Ishikawa (cell line): ENCODE data around the gene ARL14EP.

Experiments
- CEBPB ChIP-seq: IDR thresholded peaks from 2 replicates; pipeline ENCODE4 v1.6.1; 2012
- CREB1 ChIP-seq: IDR thresholded peaks from 2 replicates; pipeline ENCODE4 v1.6.1; 2012; ENCODE audit warnings: low read depth
- EGR1 ChIP-seq: IDR thresholded peaks from 2 replicates; pipeline ENCODE4 v1.6.1; 2012
- EP300 ChIP-seq: IDR thresholded peaks from 2 replicates; pipeline ENCODE4 v1.6.1; 2012; ENCODE audit warnings: borderline replicate concordance
- FOXM1 ChIP-seq: IDR thresholded peaks from 2 replicates; pipeline ENCODE4 v1.6.1; 2012; ENCODE audit warnings: low read depth, borderline replicate concordance
- MAX ChIP-seq: IDR thresholded peaks from 2 replicates; pipeline ENCODE4 v1.6.1; 2012
- NFIC ChIP-seq: IDR thresholded peaks from 2 replicates; pipeline ENCODE4 v1.6.1; 2012
- RAD21 ChIP-seq: IDR thresholded peaks from 2 replicates; pipeline ENCODE4 v1.6.1; 2012; ENCODE audit warnings: low read depth
- REST ChIP-seq: IDR thresholded peaks from 2 replicates; pipeline ENCODE4 v1.6.1; 2012; ENCODE audit warnings: low read depth, mild to moderate bottlenecking
- TAF1 ChIP-seq: IDR thresholded peaks from 2 replicates; pipeline ENCODE4 v1.6.1; 2012; ENCODE audit warnings: low read depth, mild to moderate bottlenecking
- TCF12 ChIP-seq: IDR thresholded peaks from 2 replicates; pipeline ENCODE4 v1.6.1; 2012; ENCODE audit warnings: low read depth
- TEAD4 ChIP-seq: IDR thresholded peaks from 2 replicates; pipeline ENCODE4 v1.6.1; 2012
- USF1 ChIP-seq: IDR thresholded peaks from 2 replicates; pipeline ENCODE4 v1.6.1; 2012
- YY1 ChIP-seq: IDR thresholded peaks from 2 replicates; pipeline ENCODE4 v1.6.1; 2012; ENCODE audit warnings: low read depth
- ZBTB7A ChIP-seq: IDR thresholded peaks from 2 replicates; pipeline ENCODE4 v1.6.1; 2012; ENCODE audit warnings: low read depth

ARL14EP gene

GRCh38 chr11:30322826-30323710, at the start of gene ARL14EP:
ARL14EP (plus strand) TSS chr11:30323104; CDS start chr11:30330949, 7,845 bp downstream.
- TF ChIP-seq MAX: peak; percentile 90
- no peak; the same call in 1 of the 2 replicates for TF ChIP-seq FOXM1
- TF ChIP-seq TAF1: peak; percentile 97
- TF ChIP-seq CEBPB: no peak
- TF ChIP-seq NFIC: peak; percentile 31; the same call in 1 of the 2 replicates
- no peak; the same call in none of the 2 replicates for TF ChIP-seq USF1
- TF ChIP-seq ZBTB7A: no peak; the same call in 1 of the 2 replicates
- peak; percentile 44; the same call in 1 of the 2 replicates for TF ChIP-seq EP300
- no peak for TF ChIP-seq YY1
- 0 out of 2 replicates have a peak, but pooled peaks have one; percentile 29 for TF ChIP-seq EGR1
- peak; percentile 84 for TF ChIP-seq TCF12
- peak; percentile 40; the same call in 1 of the 2 replicates for TF ChIP-seq TEAD4
- TF ChIP-seq RAD21: no peak
- TF ChIP-seq CREB1: no peak
- TF ChIP-seq REST: no peak

GRCh38 chr11:30277176-30277575, 45.7 kb upstream of the ARL14EP start:
- TF ChIP-seq TAF1 (no peak), CREB1 (no peak), EGR1 (no peak), TCF12 (no peak), MAX (no peak), EP300 (no peak)

GRCh38 chr11:30279796-30280195, 43.1 kb upstream of the ARL14EP start:
- TF ChIP-seq CEBPB: no peak
- no peak for TF ChIP-seq RAD21
- no peak for TF ChIP-seq CREB1
- no peak for TF ChIP-seq ZBTB7A
- no peak for TF ChIP-seq MAX
- no peak for TF ChIP-seq EGR1
- TF ChIP-seq USF1: no peak
- TF ChIP-seq FOXM1: no peak
- TF ChIP-seq TCF12: no peak
- TF ChIP-seq TEAD4: no peak
- no peak for TF ChIP-seq YY1
- TF ChIP-seq REST: no peak
- no peak for TF ChIP-seq EP300
- TF ChIP-seq TAF1: no peak
- TF ChIP-seq NFIC: no peak

- TF ChIP-seq EGR1: no peak
- no peak for TF ChIP-seq TAF1
- no peak for TF ChIP-seq NFIC
- TF ChIP-seq RAD21: no peak
- no peak for TF ChIP-seq TCF12
- no peak for TF ChIP-seq CEBPB
- TF ChIP-seq REST: no peak
- no peak for TF ChIP-seq ZBTB7A
- no peak for TF ChIP-seq CREB1
- TF ChIP-seq FOXM1: no peak
- no peak for TF ChIP-seq YY1
- no peak for TF ChIP-seq USF1
- TF ChIP-seq MAX: no peak
- no peak for TF ChIP-seq EP300
Measured at GRCh38 chr11:30281476-30282288, 41.2 kb upstream of the ARL14EP start.
